GM12874 (cell line): ENCODE results near the gene CYTH2.

ENCODE experiments used
- CTCF ChIP-seq: IDR thresholded peaks from 2 replicates; pipeline ENCODE4 v1.5.1; 2011; ENCODE audit warnings: low read depth, mild to moderate bottlenecking, control low read depth, low read length, moderate library complexity; ENCODE audit not compliant: insufficient read depth

Gene CYTH2

GRCh38 chr19:48511321-48511731 is 42.2 kb downstream of the CYTH2 start:
- TF ChIP-seq CTCF, result no peak

GRCh38 chr19:48511800-48512503 is 42.8 kb downstream of the CYTH2 start, which contains the start of gene LMTK3:
Gene LMTK3, minus strand, starts transcription at chr19:48511835. Its CDS starts 259 bp downstream, at chr19:48511576.
- TF ChIP-seq CTCF, result no peak

GRCh38 chr19:48512504-48513288 is 43.5 kb downstream of the CYTH2 start:
- TF ChIP-seq CTCF, result no peak

GRCh38 chr19:48513289-48514122 is 44.3 kb downstream of the CYTH2 start:
- no peak for TF ChIP-seq CTCF

GRCh38 chr19:48514123-48514458 is 44.9 kb downstream of the CYTH2 start:
- TF ChIP-seq CTCF, result no peak

- TF ChIP-seq CTCF, result no peak
Measured at GRCh38 chr19:48516536-48516935, 47.4 kb downstream of the CYTH2 start.

- no peak for TF ChIP-seq CTCF
Measured at GRCh38 chr19:48518207-48518606, 49.0 kb downstream of the CYTH2 start.
